Stimulated activated CD4-positive, alpha-beta T cell treated with anti-CD3 and anti-CD28 coated beads, Interleukin-4, amount 100 ng/mL, for 1 hour (primary cell): Measurements from ENCODE around the gene ZNF438.
A peak's percentile ranks its signal among the peaks of the same experiment; 100 is the strongest.
"Not testable (repeated sequence)": the region's sequence is repeated elsewhere in the genome, so short reads cannot be mapped to it uniquely, and the experiment has no call there.

Experiments used
- DNase-seq: peaks from one replicate; pipeline ENCODE4 v3.0.0-alpha.2; 2020

ZNF438 gene

GRCh38 chr10:31031558-31032257, at the start of gene ZNF438:
Gene ZNF438, minus strand, starts transcription at chr10:31031865. Its CDS starts 154,831 bp downstream, at chr10:30877034.
- peak; percentile 93 for DNase-seq

GRCh38 chr10:31076610-31076988, 44.9 kb upstream of the ZNF438 start:
- no peak for DNase-seq

- no peak for DNase-seq
These were observed 44.4 kb upstream of the ZNF438 start for GRCh38 chr10:31075881-31076609.

- DNase-seq: no peak
These were observed 43.8 kb upstream of the ZNF438 start for GRCh38 chr10:31075434-31075833.

GRCh38 chr10:31074722-31075086, 43.0 kb upstream of the ZNF438 start:
- DNase-seq: no peak

GRCh38 chr10:31073996-31074721, 42.5 kb upstream of the ZNF438 start:
- no peak for DNase-seq

GRCh38 chr10:31073211-31073610, 41.5 kb upstream of the ZNF438 start:
- no peak for DNase-seq

GRCh38 chr10:31072451-31072850, 40.8 kb upstream of the ZNF438 start:
- DNase-seq: no peak

- no peak for DNase-seq
These were observed 39.8 kb upstream of the ZNF438 start for GRCh38 chr10:31071232-31072005.

GRCh38 chr10:31070691-31071090, 39.0 kb upstream of the ZNF438 start:
- no peak for DNase-seq

GRCh38 chr10:31070025-31070424, 38.4 kb upstream of the ZNF438 start:
- DNase-seq: no peak

- DNase-seq: no peak
These were observed 37.7 kb upstream of the ZNF438 start for GRCh38 chr10:31069411-31069810.

- no peak for DNase-seq
These were observed 32.7 kb upstream of the ZNF438 start for GRCh38 chr10:31064348-31064747.

GRCh38 chr10:31063841-31064240, 32.2 kb upstream of the ZNF438 start:
- no peak for DNase-seq

- DNase-seq: no peak
These were observed 31.2 kb upstream of the ZNF438 start for GRCh38 chr10:31062856-31063255.

- DNase-seq: no peak
These were observed 30.3 kb upstream of the ZNF438 start for GRCh38 chr10:31061941-31062340.

GRCh38 chr10:31058795-31059703, 27.4 kb upstream of the ZNF438 start:
- no peak for DNase-seq

- DNase-seq: not testable (repeated sequence)
These were observed 25.0 kb upstream of the ZNF438 start for GRCh38 chr10:31056678-31057077.

- DNase-seq: no peak
These were observed 24.0 kb upstream of the ZNF438 start for GRCh38 chr10:31055573-31056251.

GRCh38 chr10:31051703-31052102, 20.0 kb upstream of the ZNF438 start:
- DNase-seq: no peak

GRCh38 chr10:31042670-31043069, 11.0 kb upstream of the ZNF438 start:
- no peak for DNase-seq
